ENCODE measurements around the gene BANP.
"Not testable (repeated sequence)": the region's sequence is repeated elsewhere in the genome, so short reads cannot be mapped to it uniquely, and the experiment has no call there.

Gene BANP

DNA sequence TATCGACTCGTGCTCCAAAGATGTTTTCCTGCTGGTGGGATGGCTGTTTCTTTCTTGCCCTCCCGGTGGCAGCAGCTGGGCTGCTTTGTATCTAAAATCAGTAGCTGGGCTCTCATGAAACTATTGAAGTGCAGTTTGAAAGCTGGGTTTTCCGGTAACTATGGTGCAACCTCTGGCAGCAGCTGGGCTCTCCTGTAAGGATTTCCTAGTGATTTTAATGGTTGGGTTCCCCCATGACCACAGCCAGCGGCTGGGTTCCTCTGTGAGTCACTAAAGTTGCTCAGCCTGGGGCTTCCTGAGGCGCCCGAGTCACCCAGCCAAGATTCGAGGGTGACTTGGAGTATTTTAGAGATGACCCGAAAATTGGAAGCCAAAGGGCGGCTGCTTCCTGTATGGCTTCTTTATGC lies 73.9 kb downstream of the BANP start:
- not testable (repeated sequence) for H3K36me3 ChIP-seq (ENCODE audit: insufficient read depth, low read length); H3K9me3 ChIP-seq (ENCODE audit: low read length); H2AFZ ChIP-seq (ENCODE audit: low read depth, low read length); H3K27me3 ChIP-seq (ENCODE audit: insufficient read depth, low read length); H3K4me3 ChIP-seq (ENCODE audit: low read length)
- peaks cover 10% of the 10 kb centered on the region for H3K4me1 ChIP-seq (ENCODE audit: insufficient read depth, low read length)

DNA sequence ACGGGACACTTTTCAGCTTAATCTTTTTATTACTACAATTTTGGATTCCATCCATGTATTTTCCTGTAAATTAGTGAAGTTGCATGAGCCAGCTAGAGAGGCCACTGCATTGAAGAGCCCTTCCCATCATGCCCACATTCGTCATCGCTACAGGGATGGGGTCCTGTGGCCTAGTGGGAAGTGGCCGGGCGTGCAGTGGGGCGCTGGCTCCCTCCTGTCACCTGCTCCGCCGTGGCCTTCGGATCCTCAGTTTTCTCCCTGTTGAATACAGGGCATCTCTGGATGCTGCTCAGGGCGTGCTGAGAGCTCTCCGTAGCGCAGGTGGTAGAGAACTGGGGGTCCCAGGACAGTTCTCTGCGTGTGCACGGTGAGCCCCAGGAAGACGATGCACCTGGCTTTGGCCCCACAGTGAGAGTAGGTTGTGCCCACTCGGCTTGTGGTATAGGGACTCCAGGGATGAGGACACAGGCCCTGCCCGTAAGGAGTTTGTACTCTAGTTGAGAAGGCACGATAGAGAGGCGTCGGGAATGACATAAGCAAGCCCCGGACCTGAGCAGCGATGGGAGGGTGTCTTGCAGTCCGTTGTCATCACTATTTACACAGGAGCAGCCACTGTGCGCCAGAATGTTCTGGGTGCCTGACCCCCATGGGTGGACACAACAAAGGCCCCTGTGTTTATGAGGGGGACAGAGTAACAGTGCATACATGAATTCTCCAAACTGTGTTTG lies 74.8 kb downstream of the BANP start:
- not testable (repeated sequence) for H3K36me3 ChIP-seq (ENCODE audit: insufficient read depth, low read length); H3K27me3 ChIP-seq (ENCODE audit: insufficient read depth, low read length); H2AFZ ChIP-seq (ENCODE audit: low read depth, low read length); H3K9me3 ChIP-seq (ENCODE audit: low read length); H3K4me3 ChIP-seq (ENCODE audit: low read length)
- H3K4me1 ChIP-seq (ENCODE audit: insufficient read depth, low read length) = peaks cover 10% of the 10 kb centered on the region

DNA sequence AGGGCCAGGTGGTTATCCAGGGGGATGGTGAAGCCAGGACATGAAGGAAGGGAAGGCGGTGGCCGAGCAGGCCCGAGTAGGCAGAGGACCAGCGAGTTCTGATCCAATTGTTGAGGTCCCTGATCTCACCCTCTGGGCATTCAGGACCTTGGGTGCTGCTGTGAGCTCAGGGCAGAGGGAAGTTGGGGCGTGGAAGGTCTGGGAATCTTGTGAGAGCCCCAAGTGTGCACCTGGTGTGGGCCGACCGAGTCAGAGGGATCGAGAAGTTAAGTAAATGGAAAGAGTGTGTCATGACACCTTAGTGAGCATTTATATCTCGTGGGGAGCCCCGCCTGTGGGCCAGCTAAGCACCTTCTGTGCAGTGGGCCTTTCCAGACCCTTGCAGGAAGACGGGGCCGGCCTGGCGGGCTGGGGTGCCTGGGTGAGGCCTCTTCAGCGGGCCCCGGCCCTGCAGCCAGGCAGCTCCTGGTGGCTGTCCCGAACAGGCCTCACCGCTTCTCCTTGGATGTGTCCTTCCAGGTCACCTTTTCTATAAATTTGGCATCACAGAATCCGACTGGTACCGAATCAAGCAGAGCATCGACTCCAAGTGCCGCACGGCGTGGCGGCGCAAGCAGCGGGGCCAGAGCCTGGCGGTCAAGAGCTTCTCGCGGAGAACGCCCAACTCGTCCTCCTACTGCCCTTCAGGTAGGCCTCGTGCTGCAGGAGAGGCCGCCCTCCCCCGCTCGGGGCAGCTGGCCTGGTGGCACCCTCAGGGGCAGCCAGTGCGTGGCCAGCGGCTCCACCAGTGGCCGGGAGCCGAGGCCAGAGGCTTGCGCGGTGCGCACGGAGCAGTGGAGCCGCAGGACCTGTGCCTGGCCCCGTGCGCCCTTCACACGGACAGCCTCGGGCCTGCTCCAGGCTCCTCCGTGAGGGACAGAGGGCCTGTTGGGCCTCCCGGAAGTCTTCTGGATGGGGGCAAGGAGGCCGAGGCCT lies 76.0 kb downstream of the BANP start:
- H3K36me3 ChIP-seq (ENCODE audit: insufficient read depth, low read length) = peaks cover 7% of the 10 kb centered on the region
- no peak overlapping the region for H3K4me3 ChIP-seq (ENCODE audit: low read length)
- peaks cover 10% of the 10 kb centered on the region for H3K4me1 ChIP-seq (ENCODE audit: insufficient read depth, low read length)
- no peaks in the 10 kb centered on the region for H3K27me3 ChIP-seq (ENCODE audit: insufficient read depth, low read length)
- no peaks in the 10 kb centered on the region for H3K9me3 ChIP-seq (ENCODE audit: low read length)
- no peak overlapping the region for H2AFZ ChIP-seq (ENCODE audit: low read depth, low read length)

DNA sequence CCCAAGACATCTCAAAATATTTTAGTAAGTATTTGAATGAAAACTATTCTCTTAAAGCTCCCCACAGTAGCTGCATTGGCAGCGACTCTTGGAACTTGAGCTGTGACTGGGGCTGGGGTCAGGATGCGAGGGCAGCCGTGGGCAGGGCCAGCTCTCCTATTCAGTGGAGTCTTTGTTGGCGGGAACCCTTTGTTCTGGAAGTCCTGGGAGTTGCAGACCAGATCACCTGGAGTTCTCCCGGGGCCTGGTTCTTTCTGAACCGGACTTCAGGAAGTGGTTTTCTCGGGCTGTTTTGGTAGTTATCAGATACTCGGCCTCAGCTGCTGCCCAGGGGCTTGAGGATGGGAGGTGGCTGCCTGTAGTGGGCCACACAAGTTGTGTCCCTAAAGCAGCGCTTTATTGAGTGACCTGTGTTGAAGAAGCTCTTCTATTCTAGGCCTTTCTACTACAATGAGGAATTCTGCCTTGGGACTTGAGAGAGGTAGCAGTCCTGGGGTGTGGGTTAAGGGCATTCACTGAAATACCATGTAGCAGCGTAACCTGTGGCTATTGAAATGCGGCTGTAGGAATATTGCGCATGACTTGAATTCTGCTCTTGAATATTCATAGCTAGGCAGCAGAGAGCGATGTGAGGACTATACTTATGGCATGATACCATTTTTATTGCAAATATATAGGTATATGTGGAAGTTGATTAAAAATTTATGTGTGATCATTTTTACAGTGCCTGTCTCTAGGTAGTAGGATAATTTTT lies 77.1 kb downstream of the BANP start:
- peaks cover 10% of the 10 kb centered on the region for H3K4me1 ChIP-seq (ENCODE audit: insufficient read depth, low read length)
- not testable (repeated sequence) for H3K27me3 ChIP-seq (ENCODE audit: insufficient read depth, low read length); H2AFZ ChIP-seq (ENCODE audit: low read depth, low read length); H3K9me3 ChIP-seq (ENCODE audit: low read length); H3K36me3 ChIP-seq (ENCODE audit: insufficient read depth, low read length); H3K4me3 ChIP-seq (ENCODE audit: low read length)

DNA sequence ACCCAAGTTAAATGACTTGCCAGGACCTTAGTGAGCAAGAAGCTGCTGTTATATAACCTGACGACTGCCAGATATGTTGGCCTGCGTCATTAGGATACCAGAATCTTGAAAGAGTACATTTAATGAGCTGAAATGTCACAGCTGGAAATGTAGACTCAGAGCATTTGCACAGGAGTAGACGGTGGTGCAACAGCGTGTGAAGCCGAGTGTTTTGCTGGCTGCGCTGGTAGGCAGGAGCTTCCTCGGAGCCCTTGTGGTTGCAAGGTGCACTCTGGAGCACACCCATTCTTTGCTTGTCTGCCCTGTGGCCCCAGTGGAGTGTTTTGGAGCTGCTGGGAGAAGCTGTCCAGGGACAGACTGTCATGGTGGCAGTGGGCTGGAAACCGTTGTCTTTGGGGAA lies 79.3 kb downstream of the BANP start:
- Histone ChIP-seq H3K9me3 (ENCODE audit: low read length) (no peaks in the 10 kb centered on the region), H3K36me3 (ENCODE audit: insufficient read depth, low read length) (peaks cover 15% of the 10 kb centered on the region), H2AFZ (ENCODE audit: low read depth, low read length) (no peak overlapping the region)

DNA sequence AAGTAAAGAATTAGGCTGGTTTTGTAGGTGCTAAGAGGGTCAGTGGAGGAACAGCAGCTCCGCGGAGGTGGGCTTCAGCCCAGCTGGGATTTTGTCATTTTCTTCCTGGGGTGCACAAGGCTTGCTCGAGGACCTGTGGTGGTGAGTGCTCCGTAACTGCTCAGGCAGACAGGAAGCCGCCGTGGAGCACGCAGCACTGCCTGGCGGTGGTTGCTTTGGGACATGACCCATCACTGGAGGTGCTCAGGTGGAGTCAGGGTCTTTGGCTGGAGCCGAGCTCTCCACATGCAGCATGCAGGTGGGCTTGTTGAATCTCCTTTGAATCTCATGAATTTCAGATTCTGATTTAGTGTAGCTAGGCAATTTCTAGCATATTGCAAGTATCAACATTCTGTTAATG lies 79.7 kb downstream of the BANP start:
- H3K36me3 ChIP-seq (ENCODE audit: insufficient read depth, low read length) = peaks cover 20% of the 10 kb centered on the region
- H3K27me3 ChIP-seq (ENCODE audit: insufficient read depth, low read length); H3K4me1 ChIP-seq (ENCODE audit: insufficient read depth, low read length); H3K9me3 ChIP-seq (ENCODE audit: low read length); H3K4me3 ChIP-seq (ENCODE audit: low read length); H2AFZ ChIP-seq (ENCODE audit: low read depth, low read length): not testable (repeated sequence)

More for the DNA sequence above, 79.3 kb downstream of the BANP start:
- H3K4me3 ChIP-seq (ENCODE audit: low read length) = no peak overlapping the region
- H3K4me1 ChIP-seq (ENCODE audit: insufficient read depth, low read length) = peaks cover 6% of the 10 kb centered on the region
- no peaks in the 10 kb centered on the region for H3K27me3 ChIP-seq (ENCODE audit: insufficient read depth, low read length)

DNA sequence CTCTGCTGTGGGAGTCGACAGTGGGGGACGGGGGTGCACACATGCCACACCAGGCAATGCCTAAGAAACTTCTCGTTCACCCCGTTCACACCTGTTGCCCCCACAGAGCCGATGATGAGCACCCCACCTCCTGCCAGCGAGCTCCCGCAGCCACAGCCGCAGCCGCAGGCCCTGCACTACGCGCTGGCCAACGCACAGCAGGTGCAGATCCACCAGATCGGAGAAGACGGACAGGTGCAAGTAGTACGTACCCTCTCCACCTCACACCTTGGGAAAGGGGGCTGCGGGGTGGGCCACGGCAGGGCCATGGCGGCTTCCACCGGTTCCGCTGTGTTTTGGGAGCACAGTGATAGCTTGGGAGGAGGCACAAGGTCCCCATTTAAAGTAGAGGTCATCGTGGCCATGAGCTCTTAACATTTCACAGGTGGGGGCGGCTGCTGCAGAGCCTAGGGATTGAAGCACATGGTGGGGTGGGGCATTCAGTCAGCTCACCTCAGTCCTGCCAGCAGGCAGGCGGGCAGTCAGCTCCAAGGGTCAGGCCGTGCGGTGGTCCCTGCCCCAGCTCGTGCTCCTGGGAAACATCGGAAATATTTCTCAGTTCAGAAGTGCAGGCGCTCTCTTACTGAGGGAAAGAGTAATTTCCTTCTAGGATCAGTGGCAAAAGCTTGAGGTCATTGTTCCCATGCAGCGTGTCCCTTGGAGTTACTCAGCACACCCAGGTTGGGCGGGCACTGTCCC lies 81.9 kb downstream of the BANP start:
- peaks cover 14% of the 10 kb centered on the region for H3K36me3 ChIP-seq (ENCODE audit: insufficient read depth, low read length)

DNA sequence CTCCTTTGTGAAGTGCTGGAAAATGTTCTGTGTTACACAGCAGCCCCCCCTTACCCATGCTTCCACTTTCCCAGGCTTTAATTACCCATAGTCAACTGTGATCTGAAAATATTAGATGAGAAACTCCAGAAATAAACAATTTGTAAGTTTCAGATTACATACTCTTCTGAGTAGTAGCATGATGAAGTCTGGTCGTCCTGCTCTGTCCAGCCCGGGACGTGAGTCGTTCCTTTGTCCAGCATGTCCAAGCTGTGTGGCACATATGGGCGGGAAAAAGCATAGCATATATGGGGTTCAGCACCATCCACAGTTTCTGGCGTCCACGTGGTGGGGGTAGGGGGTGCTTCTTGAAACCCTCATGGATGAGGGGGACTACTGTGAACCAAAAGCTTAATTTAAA lies 83.5 kb downstream of the BANP start:
- Histone ChIP-seq H3K4me3 (ENCODE audit: low read length) (no peak overlapping the region), H3K4me1 (ENCODE audit: insufficient read depth, low read length) (no peaks in the 10 kb centered on the region), H3K27me3 (ENCODE audit: insufficient read depth, low read length) (no peaks in the 10 kb centered on the region)

More for the DNA sequence above, 81.9 kb downstream of the BANP start:
- H3K9me3 ChIP-seq (ENCODE audit: low read length); H3K27me3 ChIP-seq (ENCODE audit: insufficient read depth, low read length); H3K4me3 ChIP-seq (ENCODE audit: low read length); H2AFZ ChIP-seq (ENCODE audit: low read depth, low read length); H3K4me1 ChIP-seq (ENCODE audit: insufficient read depth, low read length): not testable (repeated sequence)

DNA sequence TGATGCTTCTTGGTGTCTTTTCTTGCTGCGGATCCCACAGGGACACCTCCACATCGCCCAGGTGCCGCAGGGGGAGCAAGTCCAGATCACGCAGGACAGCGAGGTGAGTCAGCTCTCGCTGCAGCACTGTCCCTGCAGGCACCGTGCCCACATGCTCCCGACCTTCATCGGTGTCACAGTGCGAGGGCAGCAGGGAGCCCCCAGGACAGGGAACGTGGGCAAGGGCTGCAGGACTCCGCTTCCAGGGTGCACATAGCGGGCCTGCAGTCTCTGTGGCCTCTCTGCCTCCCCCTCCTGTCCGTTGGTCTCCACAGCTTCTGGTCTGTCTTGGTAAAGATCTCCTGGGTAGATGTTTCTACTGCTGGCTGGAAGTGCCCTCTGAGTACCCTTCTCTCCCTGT lies 84.1 kb downstream of the BANP start:
- H3K27me3 ChIP-seq (ENCODE audit: insufficient read depth, low read length) = no peaks in the 10 kb centered on the region
- H3K4me3 ChIP-seq (ENCODE audit: low read length) = no peak overlapping the region
- H3K9me3 ChIP-seq (ENCODE audit: low read length) = no peaks in the 10 kb centered on the region
- H3K36me3 ChIP-seq (ENCODE audit: insufficient read depth, low read length) = peaks cover 19% of the 10 kb centered on the region
- no peak overlapping the region for H2AFZ ChIP-seq (ENCODE audit: low read depth, low read length)
- no peaks in the 10 kb centered on the region for H3K4me1 ChIP-seq (ENCODE audit: insufficient read depth, low read length)

More for the DNA sequence above, 83.5 kb downstream of the BANP start:
- no peaks in the 10 kb centered on the region for H3K9me3 ChIP-seq (ENCODE audit: low read length)
- peaks cover 19% of the 10 kb centered on the region for H3K36me3 ChIP-seq (ENCODE audit: insufficient read depth, low read length)
- H2AFZ ChIP-seq (ENCODE audit: low read depth, low read length) = no peak overlapping the region

DNA sequence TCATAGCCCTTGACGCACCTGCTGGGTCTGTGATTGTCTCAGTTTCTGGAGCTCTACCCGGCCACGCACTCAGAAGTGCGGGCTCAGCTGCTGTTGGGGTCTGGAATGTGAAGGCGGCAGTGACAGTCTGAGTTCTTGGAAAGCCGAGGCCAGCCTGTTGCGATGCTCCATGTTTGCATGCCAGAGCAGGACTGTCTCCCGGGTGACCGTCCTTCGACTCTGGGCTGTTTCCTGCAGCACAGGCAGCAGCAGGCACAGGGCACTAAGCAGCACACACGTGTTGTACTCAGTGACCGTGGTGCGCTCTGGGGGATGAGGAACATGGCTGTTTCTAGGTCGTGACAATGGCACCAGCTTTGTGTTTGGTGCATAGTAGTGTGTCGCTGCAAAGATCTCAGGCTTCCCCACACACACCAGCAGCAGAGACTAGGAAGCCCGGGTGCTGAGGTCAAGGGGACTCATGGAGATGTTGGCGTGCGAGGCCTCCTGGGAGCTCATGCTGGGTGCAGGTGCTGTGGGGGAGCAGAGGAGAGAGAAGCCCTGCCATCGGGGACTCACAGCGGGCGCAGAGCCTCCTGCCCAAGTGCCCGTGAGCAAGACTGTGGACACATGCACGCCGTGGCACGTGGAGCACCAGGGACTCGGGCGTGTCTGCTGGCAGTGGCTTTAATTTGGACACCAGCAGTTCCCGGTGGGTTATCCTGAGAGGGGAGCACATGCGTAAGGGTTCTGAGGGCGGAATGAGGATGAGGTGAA lies 84.8 kb downstream of the BANP start:
- not testable (repeated sequence) for H3K4me1 ChIP-seq (ENCODE audit: insufficient read depth, low read length); H3K27me3 ChIP-seq (ENCODE audit: insufficient read depth, low read length); H3K4me3 ChIP-seq (ENCODE audit: low read length); H3K9me3 ChIP-seq (ENCODE audit: low read length); H2AFZ ChIP-seq (ENCODE audit: low read depth, low read length)
- H3K36me3 ChIP-seq (ENCODE audit: insufficient read depth, low read length) = peaks cover 19% of the 10 kb centered on the region

DNA sequence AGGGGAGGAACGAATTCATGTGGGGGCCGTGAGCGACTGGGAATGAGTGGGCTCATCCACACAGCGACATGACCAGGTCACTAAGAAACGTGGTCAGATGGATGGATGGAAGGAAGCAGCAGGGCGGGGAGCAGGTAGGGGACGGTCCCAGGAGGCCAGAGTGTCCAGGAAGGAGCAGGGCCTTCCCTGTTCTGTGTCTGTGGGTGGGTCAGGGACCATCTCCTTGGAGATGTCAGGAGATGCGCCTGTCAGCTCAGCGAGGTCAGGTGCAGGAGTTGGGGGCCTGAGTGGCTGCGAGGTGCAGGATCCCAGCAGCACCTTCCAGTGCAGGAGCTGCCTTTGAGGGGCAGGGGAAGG lies 85.4 kb downstream of the BANP start:
- H3K4me3 ChIP-seq (ENCODE audit: low read length); H3K4me1 ChIP-seq (ENCODE audit: insufficient read depth, low read length); H3K27me3 ChIP-seq (ENCODE audit: insufficient read depth, low read length); H3K9me3 ChIP-seq (ENCODE audit: low read length); H2AFZ ChIP-seq (ENCODE audit: low read depth, low read length): not testable (repeated sequence)
- peaks cover 19% of the 10 kb centered on the region for H3K36me3 ChIP-seq (ENCODE audit: insufficient read depth, low read length)

DNA sequence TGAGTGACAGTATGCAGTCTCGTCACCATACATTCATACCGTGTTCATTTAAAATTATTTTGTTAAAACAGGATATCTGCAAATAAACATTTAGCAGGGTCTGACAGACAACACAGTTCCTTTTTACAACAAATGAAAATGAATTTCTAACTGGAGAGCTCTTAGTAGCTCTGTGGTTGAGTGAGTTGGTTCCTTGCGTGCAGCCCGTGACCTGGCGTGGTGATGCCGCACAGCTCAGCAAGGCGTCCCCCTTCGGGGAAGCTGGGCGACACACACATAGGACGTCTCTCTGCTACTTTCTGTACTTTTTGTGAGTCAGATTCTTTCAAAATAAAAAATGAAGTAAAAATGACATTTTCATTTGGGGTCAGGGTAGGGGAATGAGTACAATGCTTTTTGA lies 86.1 kb downstream of the BANP start:
- H2AFZ ChIP-seq (ENCODE audit: low read depth, low read length); H3K4me3 ChIP-seq (ENCODE audit: low read length); H3K27me3 ChIP-seq (ENCODE audit: insufficient read depth, low read length); H3K9me3 ChIP-seq (ENCODE audit: low read length); H3K4me1 ChIP-seq (ENCODE audit: insufficient read depth, low read length): not testable (repeated sequence)
- H3K36me3 ChIP-seq (ENCODE audit: insufficient read depth, low read length) = peaks cover 19% of the 10 kb centered on the region

All from neuron (in vitro differentiated cells).